Neuronal stem cell (in vitro differentiated cells): ENCODE measurements around the gene UPF3B.
"Not testable (repeated sequence)": the region's sequence is repeated elsewhere in the genome, so short reads cannot be mapped to it uniquely, and the experiment has no call there.

Experiments
- DNase-seq: peaks from one replicate; pipeline ENCODE4 v3.0.0-alpha.2; 2013; ENCODE audit warnings: low spot score
- H2AFZ ChIP-seq: one replicate; pipeline ENCODE4 v1.6.1; 2013; ENCODE audit warnings: mild to moderate bottlenecking, low read length, inconsistent platforms
- H2AK5ac ChIP-seq: 2 replicates; pipeline ENCODE4 v1.6.1; 2013; ENCODE audit warnings: low read depth, mild to moderate bottlenecking, inconsistent platforms, low read length, moderate library complexity, mixed read lengths
- H2BK120ac ChIP-seq: 2 replicates; pipeline ENCODE4 v1.6.1; 2013; ENCODE audit warnings: low read depth, mild to moderate bottlenecking, inconsistent platforms, low read length, moderate library complexity, mixed read lengths
- H2BK12ac ChIP-seq: one replicate; pipeline ENCODE4 v1.6.1; 2013; ENCODE audit warnings: low read length, inconsistent platforms
- H2BK15ac ChIP-seq: 2 replicates; pipeline ENCODE4 v1.6.1; 2013; ENCODE audit warnings: mild to moderate bottlenecking, low read length, inconsistent platforms, mixed read lengths
- H2BK5ac ChIP-seq: one replicate; pipeline ENCODE4 v1.6.1; 2013; ENCODE audit warnings: inconsistent platforms, mild to moderate bottlenecking, low read length, moderate library complexity
- H3K14ac ChIP-seq: one replicate; pipeline ENCODE4 v1.6.1; 2013; ENCODE audit warnings: low read length, inconsistent platforms
- H3K18ac ChIP-seq: 2 replicates; pipeline ENCODE4 v1.6.1; 2013; ENCODE audit warnings: low read length, inconsistent platforms
- H3K23ac ChIP-seq: 2 replicates; pipeline ENCODE4 v1.6.1; 2013; ENCODE audit warnings: low read depth, mild to moderate bottlenecking, mixed read lengths, low read length, inconsistent platforms; ENCODE audit not compliant: poor library complexity
- H3K27ac ChIP-seq: replicated peaks from 3 replicates; pipeline ENCODE4 v1.5.1; 2013; ENCODE audit warnings: low read length, inconsistent platforms
- H3K27me3 ChIP-seq, 3 experiments: 2 replicates each; pipeline ENCODE4 v1.6.1; 2013; ENCODE audit warnings: low read length in 3 of 3, mild to moderate bottlenecking in 2 of 3, inconsistent platforms in 1 of 3, low read depth in 1 of 3, mixed read lengths in 1 of 3, moderate library complexity in 1 of 3; ENCODE audit not compliant: control insufficient read depth in 3 of 3, insufficient read depth in 3 of 3
- H3K36me3 ChIP-seq, 2 donors: replicated peaks in 1 of 2; 2 replicates each; pipeline ENCODE4 v1.6.1; 2013; ENCODE audit warnings: low read length in 2 of 2; ENCODE audit not compliant: control insufficient read depth in 2 of 2, insufficient read depth in 2 of 2
- H3K4ac ChIP-seq: 2 replicates; pipeline ENCODE4 v1.6.1; 2013; ENCODE audit warnings: inconsistent platforms, mild to moderate bottlenecking, low read length, moderate library complexity
- H3K4me1 ChIP-seq, 2 donors: 1 replicate in 1 of 2; 2 replicates in 1 of 2; pipeline ENCODE4 v1.6.1; 2013; ENCODE audit warnings: low read length in 2 of 2, low read depth in 1 of 2; ENCODE audit not compliant: control insufficient read depth in 2 of 2, insufficient read depth in 1 of 2
- H3K4me2 ChIP-seq: one replicate; pipeline ENCODE4 v1.6.1; 2013; ENCODE audit warnings: mild to moderate bottlenecking, low read length, inconsistent platforms; ENCODE audit not compliant: insufficient read depth, poor library complexity, severe bottlenecking
- H3K4me3 ChIP-seq, 2 donors: 2 replicates each; pipeline ENCODE4 v1.5.1; 2013; ENCODE audit warnings: low read length in 2 of 2, mild to moderate bottlenecking in 2 of 2, inconsistent platforms in 1 of 2, moderate library complexity in 1 of 2
- H3K79me1 ChIP-seq: one replicate; pipeline ENCODE4 v1.6.1; 2013; ENCODE audit warnings: low read depth, mild to moderate bottlenecking, inconsistent platforms, low read length, moderate library complexity
- H3K9ac ChIP-seq: one replicate; pipeline ENCODE4 v1.6.1; 2013; ENCODE audit warnings: mild to moderate bottlenecking, low read depth, low read length, inconsistent platforms; ENCODE audit not compliant: poor library complexity
- H3K9me3 ChIP-seq, 2 donors: replicated peaks in 1 of 2; 2 replicates each; pipeline versions ENCODE3 to v1.6.1; 2013; ENCODE audit warnings: low read length in 2 of 2, mild to moderate bottlenecking in 2 of 2, inconsistent platforms in 1 of 2, low read depth in 1 of 2, mixed read lengths in 1 of 2, moderate library complexity in 1 of 2; ENCODE audit not compliant: control insufficient read depth in 2 of 2, insufficient read depth in 1 of 2
- H4K8ac ChIP-seq: one replicate; pipeline ENCODE4 v1.6.1; 2013; ENCODE audit warnings: low read depth, mild to moderate bottlenecking, inconsistent platforms, low read length, moderate library complexity
- H4K91ac ChIP-seq: one replicate; pipeline ENCODE4 v1.6.1; 2013; ENCODE audit warnings: low read length, low read depth, mild to moderate bottlenecking, inconsistent platforms; ENCODE audit not compliant: poor library complexity
- WGBS, 2 donors: extraction: QIAGEN DNeasy Blood & Tissue Kit; methylation state at CpG; one replicate each; pipeline ENCODE4 v1.1.7; 2013; ENCODE audit warnings: missing lambda C conversion rate in 2 of 2, mixed read lengths in 1 of 2; ENCODE audit not compliant: insufficient read length in 2 of 2, insufficient replicate concordance in 1 of 2; ENCODE audit errors: extremely low coverage in 2 of 2; 5-methylcytosine and 5-hydroxymethylcytosine counted together

The UPF3B gene

DNA sequence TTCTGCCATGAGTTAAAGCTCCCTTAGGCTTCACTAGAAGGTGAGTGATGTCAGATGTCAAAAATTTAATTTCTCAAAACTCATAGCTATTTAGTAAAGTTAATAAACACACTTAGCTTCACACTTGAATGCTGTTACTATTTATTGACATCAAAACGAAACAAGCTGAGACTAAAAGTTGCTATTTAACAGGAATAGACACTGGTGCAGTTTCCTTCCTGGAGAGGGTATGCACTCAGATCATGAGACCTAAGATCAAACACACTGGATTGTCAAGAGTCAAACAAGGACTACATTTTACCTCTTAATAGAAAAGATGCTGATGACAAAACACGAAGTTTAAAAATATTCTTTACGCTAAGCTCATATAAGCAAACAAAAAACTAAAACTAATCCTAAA, 18.9 kb downstream of the UPF3B start:
- peaks cover 16 to 81% of the 10 kb centered on the region in 2 donors for H3K36me3 ChIP-seq
- H2AFZ ChIP-seq, result no peak overlapping the region
- no peak overlapping the region for H2BK15ac ChIP-seq
- H4K8ac ChIP-seq, result no peak overlapping the region
- DNase-seq, result no peak
- H3K27ac ChIP-seq, result no peak overlapping the region
- H3K79me1 ChIP-seq, result no peaks in the 10 kb centered on the region
- H3K4me2 ChIP-seq, result no peak overlapping the region
- no peak overlapping the region for H3K9ac ChIP-seq
- H3K4me1 ChIP-seq, result no peaks in the 10 kb centered on the region
- no peaks in the 10 kb centered on the region for H3K27me3 ChIP-seq
- no CpG with 5 or more reads among the region's 3 CpGs for WGBS, 2 donors
- no peak overlapping the region for H2BK12ac ChIP-seq
- no peak overlapping the region for H3K4ac ChIP-seq
- H3K18ac ChIP-seq, result no peak overlapping the region
- no peak overlapping the region for H3K14ac ChIP-seq
- H3K23ac ChIP-seq, result no peak overlapping the region
- no peak overlapping the region for H4K91ac ChIP-seq
- H3K9me3 ChIP-seq, result no peaks in the 10 kb centered on the region
- no peak overlapping the region for H2BK5ac ChIP-seq
- H3K4me3 ChIP-seq, result no peak overlapping the region
- no peak overlapping the region for H2AK5ac ChIP-seq
- H2BK120ac ChIP-seq, result no peak overlapping the region

DNA sequence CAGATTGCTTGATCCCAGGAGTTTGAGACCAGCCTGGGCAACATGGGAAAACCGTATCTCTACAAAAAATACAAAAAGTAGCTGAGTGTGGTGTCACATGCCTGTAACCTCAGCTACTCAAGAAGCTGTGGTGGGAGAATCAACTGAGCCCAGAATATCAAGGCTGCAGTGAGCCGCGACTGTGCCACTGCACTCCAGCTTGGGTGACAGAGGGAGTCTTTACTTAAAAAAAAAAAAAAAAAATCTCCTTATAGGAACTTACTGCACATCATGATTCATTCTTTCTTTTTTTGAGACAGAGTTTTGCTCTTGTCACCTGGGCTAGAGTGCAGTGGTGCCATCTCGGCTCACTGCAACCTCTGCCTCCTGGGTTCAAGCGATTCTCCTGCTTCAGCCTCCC, 24.3 kb downstream of the UPF3B start:
- Histone ChIP-seq H3K4me3 (no peak overlapping the region), H3K27ac (no peak overlapping the region), H3K27me3 (no peaks in the 10 kb centered on the region), H2AFZ (no peak overlapping the region), H3K9me3 (no peaks in the 10 kb centered on the region), H2BK120ac (no peak overlapping the region), H3K18ac (no peak overlapping the region), H2BK12ac (no peak overlapping the region), H2AK5ac (no peak overlapping the region), H2BK5ac (no peak overlapping the region), H2BK15ac (no peak overlapping the region), H3K4ac (no peak overlapping the region), H3K14ac (no peak overlapping the region), H3K9ac (no peak overlapping the region), H3K4me2 (no peak overlapping the region), H4K91ac (no peak overlapping the region), H3K36me3 (peaks cover 3 to 36% of the 10 kb centered on the region in 2 donors), H3K4me1 (peaks cover 0 to 2% of the 10 kb centered on the region in 2 donors), H4K8ac (no peak overlapping the region), H3K23ac (no peak overlapping the region), H3K79me1 (no peaks in the 10 kb centered on the region)
- DNase-seq, result no peak
- WGBS, 2 donors, result no CpG with 5 or more reads among the region's 5 CpGs

- Histone ChIP-seq H3K4me1 (peaks cover 0 to 2% of the 10 kb centered on the region in 2 donors), H3K79me1 (no peaks in the 10 kb centered on the region)
- WGBS, 2 donors, result no CpG with 5 or more reads among the region's 7 CpGs
These were observed 26.3 kb downstream of the UPF3B start for GRCh38 chrX:119826399-119826959.

GRCh38 chrX:119824221-119824620, 28.5 kb downstream of the UPF3B start:
- not testable (repeated sequence) for H3K9ac ChIP-seq, H3K79me1 ChIP-seq, H4K8ac ChIP-seq, H3K4me3 ChIP-seq, H3K27me3 ChIP-seq, H3K4me2 ChIP-seq, H3K14ac ChIP-seq, DNase-seq, H3K4ac ChIP-seq, H3K18ac ChIP-seq, H3K4me1 ChIP-seq, H3K23ac ChIP-seq, H2AFZ ChIP-seq, H4K91ac ChIP-seq, H2BK5ac ChIP-seq, H3K9me3 ChIP-seq, H2BK12ac ChIP-seq, H3K27ac ChIP-seq, H2AK5ac ChIP-seq, H2BK15ac ChIP-seq, H3K36me3 ChIP-seq, H2BK120ac ChIP-seq
- WGBS, 2 donors, result no CpG with 5 or more reads among the region's 5 CpGs

More at GRCh38 chrX:119826399-119826959, 26.3 kb downstream of the UPF3B start:
- Histone ChIP-seq H3K18ac (no peak overlapping the region), H3K9me3 (no peaks in the 10 kb centered on the region), H2AFZ (no peak overlapping the region), H3K9ac (no peak overlapping the region), H3K4ac (no peak overlapping the region), H3K23ac (no peak overlapping the region), H3K27ac (no peak overlapping the region), H4K8ac (no peak overlapping the region), H3K36me3 (peaks cover 0 to 16% of the 10 kb centered on the region in 2 donors), H3K14ac (no peak overlapping the region), H3K4me2 (no peak overlapping the region), H2BK120ac (no peak overlapping the region), H2BK5ac (no peak overlapping the region), H2BK12ac (no peak overlapping the region), H3K27me3 (no peaks in the 10 kb centered on the region), H2BK15ac (no peak overlapping the region), H3K4me3 (no peak overlapping the region), H4K91ac (no peak overlapping the region), H2AK5ac (no peak overlapping the region)
- DNase-seq, result no peak
